ENCODE measurements around the gene APOBR.

- TF ChIP-seq POLR2A (IDR thresholded peaks at IDR 0.05; ENCODE audit: low read depth, low read length) (no peak), POLR2AphosphoS5 (IDR thresholded peaks at IDR 0.05; ENCODE audit: low read depth, low read length) (no peak), TAF1 (IDR thresholded peaks at IDR 0.05; ENCODE audit: low read depth, low read length) (no peak)
Measured at GRCh38 chr16:28491230-28491969, 3.0 kb upstream of the APOBR start.
